Measurements from ENCODE around the gene BOD1. TPM values are rescaled to one million over a fixed set of nuclear protein-coding genes. Genes with fewer than 3 reads are reported as not detected.

The BOD1 gene
- total and polyA plus RNA-seq, 9 donors = 72.2 to 99.6 (median 82.4) TPM

DNA sequence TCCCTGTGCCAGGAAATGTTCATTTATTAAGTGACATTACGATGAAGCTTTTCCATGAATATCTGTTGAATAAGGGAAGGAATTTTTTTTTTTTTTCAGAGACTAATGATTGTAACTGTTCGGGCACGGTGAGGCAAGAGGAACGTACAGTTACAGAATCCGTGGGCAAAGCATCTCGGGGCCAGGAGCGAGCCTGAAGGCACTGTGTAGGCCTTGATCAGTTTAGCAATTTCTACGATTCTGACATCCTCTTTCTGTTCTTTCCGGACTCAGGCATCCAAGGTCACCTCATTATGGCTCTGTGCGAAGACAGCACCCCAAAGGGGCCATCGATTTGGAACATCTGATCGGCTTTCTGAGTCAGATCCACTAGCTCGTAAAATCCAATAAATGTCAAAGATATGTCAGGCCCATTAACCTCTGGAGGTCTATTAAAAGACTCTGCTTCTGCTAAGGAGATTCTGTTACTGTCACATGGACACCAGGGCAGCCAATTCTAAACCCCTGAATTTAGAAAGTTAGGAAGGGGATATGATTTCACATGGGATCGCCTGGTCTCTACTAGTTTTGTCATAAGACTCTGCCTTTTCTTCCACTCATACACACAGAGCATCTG is 41.4 kb upstream of the BOD1 start:
- no peak overlapping the region for H3K4me3 ChIP-seq (ENCODE audit: low read length)
- 60% methylated on average over 10 of the region's 14 CpGs for WGBS (ENCODE audit: insufficient coverage)
- no peaks in the 10 kb centered on the region for H3K27me3 ChIP-seq (ENCODE audit: control insufficient read depth, insufficient read depth, low read length)
- no peaks in the 10 kb centered on the region for H3K36me3 ChIP-seq (ENCODE audit: control insufficient read depth, insufficient read depth, low read length)
- no peak for DNase-seq
- no peaks in the 10 kb centered on the region for H3K4me1 ChIP-seq (ENCODE audit: control insufficient read depth, insufficient read depth, low read length)
- H3K27ac ChIP-seq (ENCODE audit: low read length) = no peak overlapping the region
- peaks cover 7% of the 10 kb centered on the region for H3K9me3 ChIP-seq (replicated peaks; ENCODE audit: control insufficient read depth, low read depth, low read length)

GRCh38 chr5:173655196-173655797 is 38.8 kb upstream of the BOD1 start:
- no CpG with 5 or more reads among the region's 3 CpGs for WGBS (ENCODE audit: insufficient coverage)
- DNase-seq = no peak
- H3K27ac ChIP-seq (ENCODE audit: low read length) = no peak overlapping the region
- peaks cover 7% of the 10 kb centered on the region for H3K9me3 ChIP-seq (replicated peaks; ENCODE audit: control insufficient read depth, low read depth, low read length)
- no peak overlapping the region for H3K4me3 ChIP-seq (ENCODE audit: low read length)
- no peaks in the 10 kb centered on the region for H3K4me1 ChIP-seq (ENCODE audit: control insufficient read depth, insufficient read depth, low read length)
- no peaks in the 10 kb centered on the region for H3K27me3 ChIP-seq (ENCODE audit: control insufficient read depth, insufficient read depth, low read length)
- H3K36me3 ChIP-seq (ENCODE audit: control insufficient read depth, insufficient read depth, low read length) = no peaks in the 10 kb centered on the region

DNA sequence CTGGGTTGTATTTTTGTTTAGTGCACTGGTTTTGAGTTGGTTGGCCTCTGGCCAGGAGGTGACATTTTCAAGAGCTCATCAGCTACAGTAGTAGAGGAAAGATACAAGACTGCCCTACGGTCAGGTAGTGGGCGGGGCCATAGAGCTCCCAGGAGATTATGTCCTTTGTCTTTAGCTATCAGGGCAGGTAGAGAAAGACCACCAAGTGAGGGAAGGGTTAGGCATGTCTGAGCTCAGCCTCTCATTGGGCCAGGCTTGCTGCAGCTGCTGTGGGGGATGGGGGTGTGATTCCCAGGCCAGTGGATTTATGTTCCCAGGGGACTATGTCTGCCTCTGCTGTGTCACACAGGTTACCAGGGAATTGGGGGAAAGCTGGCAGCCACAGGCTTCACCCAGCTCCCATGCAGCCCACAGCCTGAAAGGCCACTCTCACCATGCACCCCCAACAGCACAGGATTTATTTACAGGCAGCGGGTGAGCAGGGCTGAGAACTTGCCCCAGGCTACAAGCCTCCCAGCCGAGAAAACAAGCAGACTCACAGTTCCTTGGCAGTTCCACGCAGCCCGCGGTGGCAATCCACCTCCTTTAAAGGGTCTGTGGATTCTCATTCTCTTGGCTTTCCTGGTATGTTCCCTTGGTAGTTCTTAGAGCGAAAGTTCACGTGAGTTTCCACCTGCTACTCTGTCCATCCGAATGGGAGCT is 37.5 kb upstream of the BOD1 start:
- Histone ChIP-seq H3K27ac (ENCODE audit: low read length) (no peak overlapping the region), H3K27me3 (ENCODE audit: control insufficient read depth, insufficient read depth, low read length) (no peaks in the 10 kb centered on the region), H3K9me3 (replicated peaks; ENCODE audit: control insufficient read depth, low read depth, low read length) (peaks cover 4% of the 10 kb centered on the region), H3K4me3 (ENCODE audit: low read length) (no peak overlapping the region), H3K36me3 (ENCODE audit: control insufficient read depth, insufficient read depth, low read length) (no peaks in the 10 kb centered on the region), H3K4me1 (ENCODE audit: control insufficient read depth, insufficient read depth, low read length) (no peaks in the 10 kb centered on the region)
- DNase-seq = no peak
- WGBS (ENCODE audit: insufficient coverage) = 88% methylated on average over 9 of the region's 10 CpGs

DNA sequence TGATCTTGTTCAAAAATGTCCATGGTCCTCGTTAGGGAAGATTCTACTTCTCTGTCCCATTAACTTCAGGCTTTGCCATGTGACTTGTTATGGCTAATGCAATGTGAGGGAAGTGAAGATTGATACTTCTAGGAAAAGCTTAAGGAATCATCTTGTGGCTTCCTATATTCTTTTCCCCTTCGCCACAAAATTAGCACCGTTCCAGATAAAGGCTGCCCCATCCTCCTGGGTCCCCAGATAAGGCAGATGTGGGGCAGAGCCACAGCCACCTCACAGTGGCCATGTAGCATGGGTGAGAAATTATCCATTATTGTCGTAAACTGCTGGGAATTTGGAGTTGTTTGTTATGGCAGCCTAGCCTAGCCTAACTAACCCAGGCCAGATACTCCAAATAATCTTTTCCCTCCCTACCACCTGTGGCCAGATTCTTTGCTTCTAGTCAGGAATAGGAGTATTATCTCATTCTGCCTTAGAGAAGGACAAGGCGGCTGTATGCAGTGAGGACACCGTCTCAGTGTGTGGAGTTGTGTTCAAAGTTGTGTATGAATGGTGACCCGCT is 31.9 kb upstream of the BOD1 start:
- Histone ChIP-seq H3K27ac (ENCODE audit: low read length) (no peak overlapping the region), H3K27me3 (ENCODE audit: control insufficient read depth, insufficient read depth, low read length) (no peaks in the 10 kb centered on the region), H3K36me3 (ENCODE audit: control insufficient read depth, insufficient read depth, low read length) (no peaks in the 10 kb centered on the region), H3K9me3 (replicated peaks; ENCODE audit: control insufficient read depth, low read depth, low read length) (no peaks in the 10 kb centered on the region), H3K4me3 (ENCODE audit: low read length) (no peak overlapping the region), H3K4me1 (ENCODE audit: control insufficient read depth, insufficient read depth, low read length) (peaks cover 20% of the 10 kb centered on the region)
- DNase-seq = no peak
- WGBS (ENCODE audit: insufficient coverage) = 100% methylated on average over 2 of the region's 7 CpGs

DNA sequence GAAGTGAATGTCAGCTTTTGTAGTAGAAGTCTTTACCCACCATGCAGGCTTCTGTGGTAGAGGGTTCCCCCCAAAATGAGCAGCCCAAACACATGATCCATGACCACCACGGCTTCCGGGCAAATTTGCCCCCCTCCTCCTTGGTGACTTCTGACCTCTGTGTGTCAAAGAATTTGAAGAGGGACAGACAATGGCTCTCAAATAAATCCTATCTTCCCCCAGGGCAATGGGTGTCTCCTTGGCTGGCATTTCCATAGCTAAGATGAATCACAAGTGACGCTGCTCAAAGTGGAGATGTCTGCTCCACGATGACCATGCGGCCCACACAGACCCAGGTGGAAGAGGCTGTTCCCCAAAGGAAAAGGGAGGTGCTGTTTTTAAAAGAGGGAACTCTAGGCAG is 30.2 kb upstream of the BOD1 start:
- Histone ChIP-seq H3K36me3 (ENCODE audit: control insufficient read depth, insufficient read depth, low read length) (no peaks in the 10 kb centered on the region), H3K9me3 (replicated peaks; ENCODE audit: control insufficient read depth, low read depth, low read length) (no peaks in the 10 kb centered on the region), H3K4me1 (ENCODE audit: control insufficient read depth, insufficient read depth, low read length) (peaks cover 20% of the 10 kb centered on the region), H3K27me3 (ENCODE audit: control insufficient read depth, insufficient read depth, low read length) (no peaks in the 10 kb centered on the region), H3K27ac (ENCODE audit: low read length) (no peak overlapping the region), H3K4me3 (ENCODE audit: low read length) (no peak overlapping the region)
- WGBS (ENCODE audit: insufficient coverage) = no CpG with 5 or more reads among the region's 5 CpGs
- DNase-seq = no peak

DNA sequence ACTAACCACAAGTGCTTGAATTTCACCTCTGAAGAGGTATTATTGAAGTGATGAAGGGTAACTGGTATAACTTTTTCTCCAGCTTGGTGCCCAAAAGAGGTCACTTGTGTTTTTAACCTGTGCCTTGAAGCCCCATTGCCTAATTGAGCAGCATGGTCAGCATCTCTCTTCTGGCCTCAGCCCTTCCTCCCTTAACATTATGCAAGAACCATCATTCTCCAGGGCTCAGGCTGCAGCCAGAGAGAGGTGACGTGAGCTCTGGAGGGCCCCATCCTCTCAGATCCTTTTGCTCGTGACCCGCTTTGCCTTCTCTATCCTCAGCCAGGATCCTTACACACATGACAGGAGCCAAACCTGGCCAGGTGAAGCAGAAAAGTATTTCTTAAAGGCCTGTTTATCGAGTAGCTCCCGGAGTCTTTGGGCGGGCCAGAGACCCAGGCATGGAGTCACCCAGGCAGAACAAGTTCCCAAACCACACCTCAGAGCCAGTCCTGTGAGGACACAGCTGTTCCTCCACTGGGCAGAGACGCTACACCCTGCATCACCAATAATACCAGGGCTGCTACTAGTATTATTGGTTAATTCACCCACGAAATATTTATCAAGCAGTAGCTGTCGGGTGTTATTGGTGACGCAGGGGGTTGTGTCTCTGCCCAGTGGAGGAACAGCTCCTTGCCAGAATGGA is 29.6 kb upstream of the BOD1 start:
- 76% methylated on average over 4 of the region's 10 CpGs for WGBS (ENCODE audit: insufficient coverage)
- Histone ChIP-seq H3K27me3 (ENCODE audit: control insufficient read depth, insufficient read depth, low read length) (no peaks in the 10 kb centered on the region), H3K27ac (ENCODE audit: low read length) (no peak overlapping the region), H3K4me1 (ENCODE audit: control insufficient read depth, insufficient read depth, low read length) (peaks cover 20% of the 10 kb centered on the region), H3K36me3 (ENCODE audit: control insufficient read depth, insufficient read depth, low read length) (no peaks in the 10 kb centered on the region), H3K9me3 (replicated peaks; ENCODE audit: control insufficient read depth, low read depth, low read length) (no peaks in the 10 kb centered on the region), H3K4me3 (ENCODE audit: low read length) (no peak overlapping the region)
- DNase-seq = no peak

DNA sequence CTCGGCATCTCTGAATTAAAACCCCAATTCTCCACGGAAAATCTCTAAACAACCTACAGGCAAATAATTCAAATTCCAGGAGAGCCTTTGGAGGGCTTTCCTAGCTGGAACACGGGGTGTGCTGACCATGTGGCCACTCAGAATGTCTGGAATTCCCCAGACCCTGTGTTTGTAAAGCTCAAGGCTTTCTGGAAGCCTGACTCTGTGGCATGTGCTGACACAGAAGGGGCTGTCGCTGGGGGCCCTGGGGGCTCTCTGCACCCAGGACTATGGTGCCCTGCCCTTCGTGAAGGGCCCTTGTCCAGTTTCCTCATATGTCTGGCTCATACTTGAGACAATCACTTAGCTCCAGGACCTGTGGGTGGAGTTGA is 29.0 kb upstream of the BOD1 start:
- Histone ChIP-seq H3K4me3 (ENCODE audit: low read length) (no peak overlapping the region), H3K27me3 (ENCODE audit: control insufficient read depth, insufficient read depth, low read length) (no peaks in the 10 kb centered on the region), H3K36me3 (ENCODE audit: control insufficient read depth, insufficient read depth, low read length) (no peaks in the 10 kb centered on the region), H3K27ac (ENCODE audit: low read length) (no peak overlapping the region), H3K4me1 (ENCODE audit: control insufficient read depth, insufficient read depth, low read length) (peaks cover 20% of the 10 kb centered on the region), H3K9me3 (replicated peaks; ENCODE audit: control insufficient read depth, low read depth, low read length) (no peaks in the 10 kb centered on the region)
- peak; percentile 17 for DNase-seq
- WGBS (ENCODE audit: insufficient coverage) = 23% methylated on average over 4 of the region's 5 CpGs

GRCh38 chr5:173644673-173645436 is 28.4 kb upstream of the BOD1 start:
- peak overlapping the region; percentile 24 for H3K27ac ChIP-seq (ENCODE audit: low read length)
- H3K9me3 ChIP-seq (replicated peaks; ENCODE audit: control insufficient read depth, low read depth, low read length) = no peaks in the 10 kb centered on the region
- 40% methylated on average over 1 of the region's 8 CpGs for WGBS (ENCODE audit: insufficient coverage)
- H3K36me3 ChIP-seq (ENCODE audit: control insufficient read depth, insufficient read depth, low read length) = no peaks in the 10 kb centered on the region
- H3K27me3 ChIP-seq (ENCODE audit: control insufficient read depth, insufficient read depth, low read length) = no peaks in the 10 kb centered on the region
- DNase-seq = no peak
- peaks cover 20% of the 10 kb centered on the region for H3K4me1 ChIP-seq (ENCODE audit: control insufficient read depth, insufficient read depth, low read length)
- H3K4me3 ChIP-seq (ENCODE audit: low read length) = no peak overlapping the region

DNA sequence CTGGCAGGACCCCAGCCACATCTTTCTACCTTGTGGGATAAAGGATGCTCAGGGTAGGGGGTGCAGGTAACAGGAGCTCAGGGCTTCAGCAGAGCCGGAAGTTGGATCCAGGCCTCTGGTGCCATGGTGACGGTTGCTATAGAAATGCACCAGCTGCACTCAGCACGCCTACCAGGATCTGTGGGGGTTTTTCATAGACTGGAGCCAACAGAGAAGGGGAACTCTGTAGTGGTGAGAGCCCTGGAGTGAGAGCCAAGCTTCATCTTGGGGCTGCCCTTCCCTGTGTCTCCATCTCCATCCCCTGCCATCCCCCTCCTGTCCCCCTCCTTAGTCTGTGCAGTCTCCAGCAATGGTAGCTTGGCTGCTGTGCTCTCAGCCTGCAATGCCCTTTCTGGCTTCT is 27.5 kb upstream of the BOD1 start:
- no peak overlapping the region for H3K4me3 ChIP-seq (ENCODE audit: low read length)
- WGBS (ENCODE audit: insufficient coverage) = 43% methylated on average over 3 of the region's 3 CpGs
- DNase-seq = peak; percentile 35
- H3K9me3 ChIP-seq (replicated peaks; ENCODE audit: control insufficient read depth, low read depth, low read length) = no peaks in the 10 kb centered on the region
- no peak overlapping the region for H3K27ac ChIP-seq (ENCODE audit: low read length)
- no peaks in the 10 kb centered on the region for H3K27me3 ChIP-seq (ENCODE audit: control insufficient read depth, insufficient read depth, low read length)
- H3K4me1 ChIP-seq (ENCODE audit: control insufficient read depth, insufficient read depth, low read length) = peaks cover 21% of the 10 kb centered on the region
- H3K36me3 ChIP-seq (ENCODE audit: control insufficient read depth, insufficient read depth, low read length) = no peaks in the 10 kb centered on the region
